Stomach smooth muscle (tissue), 2 donors: Measurements from ENCODE around the gene DLAT.

ENCODE experiments used
- H3K27ac ChIP-seq: one replicate; pipeline ENCODE4 v1.7.0; 2013; ENCODE audit warnings: mild to moderate bottlenecking, low read length, inconsistent platforms
- H3K27me3 ChIP-seq, 2 donors: one replicate each; pipeline ENCODE4 v1.7.0; 2013; ENCODE audit warnings: low read length in 2 of 2; ENCODE audit not compliant: insufficient read depth in 2 of 2, control insufficient read depth in 1 of 2
- H3K36me3 ChIP-seq, 2 donors: one replicate each; pipeline ENCODE4 v1.7.0; 2013; ENCODE audit warnings: low read length in 2 of 2; ENCODE audit not compliant: control insufficient read depth in 2 of 2, insufficient read depth in 2 of 2
- H3K4me1 ChIP-seq: one replicate; pipeline ENCODE4 v1.7.0; 2013; ENCODE audit warnings: low read length; ENCODE audit not compliant: control insufficient read depth, insufficient read depth
- H3K4me3 ChIP-seq, 2 donors: one replicate each; pipeline ENCODE4 v1.7.0; 2013; ENCODE audit warnings: low read length in 2 of 2
- H3K9ac ChIP-seq, 2 donors: one replicate each; pipeline ENCODE4 v1.7.0; 2013; ENCODE audit warnings: low read length in 2 of 2, mild to moderate bottlenecking in 1 of 2
- H3K9me3 ChIP-seq, 2 donors: one replicate each; pipeline ENCODE4 v1.7.0; 2013; ENCODE audit warnings: low read length in 2 of 2; ENCODE audit not compliant: control insufficient read depth in 2 of 2
- donor health status: healthy.
- donor health status: Pancreatic carcinoma.

DLAT gene

GRCh38 chr11:112024773-112025678 is at the start of gene DLAT:
TSS of gene DLAT (plus strand) at chr11:112025408. CDS start at chr11:112025473, 65 bp downstream.
- peaks cover 21 to 26% of the 10 kb centered on the region in 2 donors for H3K36me3 ChIP-seq
- peak within 1 kb of the TSS; percentile 93 to 94 for H3K9ac ChIP-seq
- peak within 1 kb of the TSS; percentile 92 for H3K27ac ChIP-seq

GRCh38 chr11:111976119-111976766 is 49.0 kb upstream of the DLAT start:
- H3K27ac ChIP-seq, result peak overlapping the region; percentile 97
- H3K9ac ChIP-seq, result peak overlapping the region; percentile 65 to 90
- no peaks in the 10 kb centered on the region for H3K27me3 ChIP-seq
- H3K4me1 ChIP-seq, result peaks cover 37% of the 10 kb centered on the region
- peaks cover 10 to 13% of the 10 kb centered on the region in 2 donors for H3K36me3 ChIP-seq
- H3K4me3 ChIP-seq, result peak overlapping the region; percentile 48 to 71
- H3K9me3 ChIP-seq, result no peaks in the 10 kb centered on the region

More at GRCh38 chr11:112024773-112025678, at the start of gene DLAT:
- H3K9me3 ChIP-seq, result no peaks in the 10 kb centered on the region
- H3K4me1 ChIP-seq, result peaks cover 13% of the 10 kb centered on the region
- H3K4me3 ChIP-seq, result peak within 1 kb of the TSS; percentile 95 to 99
- H3K27me3 ChIP-seq, result no peaks in the 10 kb centered on the region

- Histone ChIP-seq H3K9ac (peak overlapping the region; percentile 65 to 90), H3K27me3 (no peaks in the 10 kb centered on the region), H3K4me3 (peak overlapping the region; percentile 48 to 71), H3K4me1 (peaks cover 37% of the 10 kb centered on the region), H3K27ac (peak overlapping the region; percentile 97), H3K9me3 (no peaks in the 10 kb centered on the region), H3K36me3 (peaks cover 10 to 16% of the 10 kb centered on the region in 2 donors)
Observed at GRCh38 chr11:111976767-111977145, 48.5 kb upstream of the DLAT start.

GRCh38 chr11:111977146-111978027 is 47.8 kb upstream of the DLAT start:
- H3K4me1 ChIP-seq, result peaks cover 42% of the 10 kb centered on the region
- H3K27me3 ChIP-seq, result no peaks in the 10 kb centered on the region
- H3K9me3 ChIP-seq, result no peaks in the 10 kb centered on the region
- peak overlapping the region; percentile 97 for H3K27ac ChIP-seq
- H3K4me3 ChIP-seq, result peak overlapping the region; percentile 73 to 96
- H3K9ac ChIP-seq, result peak overlapping the region; percentile 90 to 93
- peaks cover 10 to 18% of the 10 kb centered on the region in 2 donors for H3K36me3 ChIP-seq

- Histone ChIP-seq H3K36me3 (peaks cover 14 to 25% of the 10 kb centered on the region in 2 donors), H3K4me3 (peak overlapping the region; percentile 73 to 96), H3K27me3 (no peaks in the 10 kb centered on the region), H3K9me3 (no peaks in the 10 kb centered on the region), H3K27ac (peak overlapping the region; percentile 97), H3K9ac (peak overlapping the region; percentile 90 to 93), H3K4me1 (peaks cover 51% of the 10 kb centered on the region)
Observed at GRCh38 chr11:111978028-111978771, 47.0 kb upstream of the DLAT start.

- no peaks in the 10 kb centered on the region for H3K9me3 ChIP-seq
- H3K4me3 ChIP-seq, result peak overlapping the region; percentile 26 to 29
- H3K9ac ChIP-seq, result peak overlapping the region in 1 of 2 donors; percentile 13
- peaks cover 20 to 22% of the 10 kb centered on the region in 2 donors for H3K36me3 ChIP-seq
- peaks cover 48% of the 10 kb centered on the region for H3K4me1 ChIP-seq
- H3K27ac ChIP-seq, result peak overlapping the region; percentile 97
- no peaks in the 10 kb centered on the region for H3K27me3 ChIP-seq
Observed at GRCh38 chr11:111980062-111980461, 45.1 kb upstream of the DLAT start.

- Histone ChIP-seq H3K4me1 (peaks cover 41% of the 10 kb centered on the region), H3K9ac (no peak overlapping the region)
Observed at GRCh38 chr11:111981270-111981669, 43.9 kb upstream of the DLAT start.

GRCh38 chr11:111982019-111982464 is 43.2 kb upstream of the DLAT start:
- Histone ChIP-seq H3K4me3 (no peak overlapping the region), H3K27me3 (no peaks in the 10 kb centered on the region), H3K4me1 (peaks cover 35% of the 10 kb centered on the region), H3K9me3 (no peaks in the 10 kb centered on the region), H3K36me3 (peaks cover 34 to 36% of the 10 kb centered on the region in 2 donors), H3K9ac (peak overlapping the region; percentile 52 to 57), H3K27ac (peak overlapping the region; percentile 62)

More at GRCh38 chr11:111981270-111981669, 43.9 kb upstream of the DLAT start:
- Histone ChIP-seq H3K36me3 (peaks cover 29 to 30% of the 10 kb centered on the region in 2 donors), H3K27ac (peak overlapping the region; percentile 97), H3K27me3 (no peaks in the 10 kb centered on the region), H3K9me3 (no peaks in the 10 kb centered on the region), H3K4me3 (no peak overlapping the region)

GRCh38 chr11:111982541-111983186 is 42.5 kb upstream of the DLAT start:
- Histone ChIP-seq H3K27me3 (no peaks in the 10 kb centered on the region), H3K9me3 (no peaks in the 10 kb centered on the region), H3K27ac (peak overlapping the region; percentile 62), H3K9ac (peak overlapping the region; percentile 52 to 57), H3K4me3 (peak overlapping the region; percentile 17 to 47), H3K36me3 (peaks cover 35 to 38% of the 10 kb centered on the region in 2 donors), H3K4me1 (peaks cover 36% of the 10 kb centered on the region)
